ENCODE results near the gene GAS7. TPM values are rescaled to one million over a fixed set of nuclear protein-coding genes. Genes with fewer than 3 reads are reported as not detected.

GAS7 gene
- polyA plus RNA-seq, 3 donors from 2014 or later: 8.1 to 31.2 (median 13.7) TPM

DNA sequence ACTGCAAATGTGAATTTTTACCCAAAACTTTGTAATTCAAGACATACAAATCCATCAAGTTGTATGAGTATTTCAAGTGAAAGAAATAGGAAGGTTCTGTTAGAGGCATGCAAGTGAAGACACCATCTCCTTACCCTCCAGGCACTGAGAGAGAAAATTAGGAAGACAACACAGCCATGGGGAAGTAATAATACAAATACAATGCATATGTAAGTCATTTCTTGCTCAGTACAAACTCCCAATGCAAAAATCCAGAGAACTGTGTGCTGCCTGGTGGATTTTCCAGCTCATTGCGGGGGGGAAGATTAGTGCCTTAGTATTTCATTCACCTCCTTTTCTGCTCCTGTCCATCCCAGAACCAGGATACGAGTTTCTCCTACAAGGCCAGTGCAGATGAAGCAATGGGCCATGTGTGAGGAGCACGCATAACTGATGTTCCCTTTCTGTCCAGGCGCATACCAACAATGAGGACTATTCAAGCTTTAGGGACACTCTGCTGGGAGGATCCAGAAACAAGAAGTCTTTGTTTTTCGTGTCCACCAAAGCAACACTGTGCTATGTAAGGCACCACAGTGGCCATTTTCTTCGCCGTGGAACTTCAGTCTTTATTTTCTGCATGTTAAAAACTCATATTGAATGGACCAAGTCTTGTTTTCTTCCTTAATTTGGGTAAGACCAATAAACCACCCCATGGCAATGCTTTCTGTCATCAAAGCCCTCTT is 149.6 kb downstream of the GAS7 start:
- Mint-ChIP-seq H3K36me3 (no peaks in the 10 kb centered on the region), H3K27ac (peak overlapping the region in 4 of 6 donors; percentile 9 to 33 (median 21)), H3K4me1 (peaks cover 79 to 98% of the 10 kb centered on the region in 2 donors), H3K4me3 (no peak overlapping the region), H3K9me3 (no peaks in the 10 kb centered on the region), H3K27me3 (ENCODE audit: low read depth in 3 of 3) (peaks cover 0 to 4% (median 1%) of the 10 kb centered on the region in 3 donors)
- no peak for DNase-seq

DNA sequence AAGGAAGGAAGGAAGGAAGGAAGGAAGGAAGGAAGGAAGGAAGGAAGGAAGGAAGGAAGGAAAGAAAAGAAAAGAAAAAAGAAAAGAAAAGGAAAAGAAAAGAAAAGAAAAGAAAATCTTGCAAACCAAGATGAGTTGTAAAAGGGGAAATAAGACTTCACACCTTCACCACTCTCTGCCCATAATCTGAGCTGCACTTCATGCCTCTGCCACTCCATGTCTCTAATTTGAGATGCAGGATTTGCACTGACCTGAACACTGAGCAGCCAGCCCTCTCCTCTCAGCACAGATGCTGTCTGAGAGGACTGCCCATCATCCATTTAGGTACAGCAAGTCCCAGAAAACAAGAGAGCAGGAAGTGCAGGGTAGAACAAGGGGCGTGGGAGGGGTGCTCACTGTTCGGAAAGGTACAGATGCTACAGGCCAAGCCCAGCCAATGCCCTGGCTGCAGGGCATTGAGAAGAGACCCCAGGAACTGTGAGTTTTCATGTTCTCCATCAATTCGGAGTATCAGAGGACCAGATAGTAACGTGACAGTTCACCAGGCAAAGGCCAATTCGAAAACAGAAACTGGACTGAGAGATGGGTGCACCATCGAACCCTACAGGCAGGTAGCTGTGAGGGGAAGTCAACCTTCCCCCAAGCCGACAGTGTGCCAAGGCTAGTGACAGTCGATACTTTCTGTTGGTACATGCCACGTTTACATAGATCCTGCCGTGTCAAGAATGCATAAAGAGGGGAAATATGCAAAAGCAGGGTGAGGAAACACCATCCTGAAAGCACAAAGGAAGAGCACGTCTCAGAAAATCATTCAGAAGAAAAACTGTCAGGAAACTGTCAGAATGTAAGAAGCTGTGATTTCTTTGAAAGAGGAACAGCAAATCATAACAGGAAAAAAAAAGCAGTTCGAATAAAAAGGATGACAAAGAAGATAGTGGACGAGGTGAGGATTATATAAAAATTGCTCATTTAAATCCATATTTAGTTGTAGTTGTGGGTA is 151.3 kb downstream of the GAS7 start:
- Mint-ChIP-seq H3K4me1 (peaks cover 80 to 98% of the 10 kb centered on the region in 2 donors), H3K36me3 (no peaks in the 10 kb centered on the region), H3K9me3 (no peaks in the 10 kb centered on the region), H3K27me3 (ENCODE audit: low read depth in 3 of 3) (peaks cover 0 to 4% (median 1%) of the 10 kb centered on the region in 3 donors), H3K4me3 (peak overlapping the region; percentile 79 to 95 (median 83)), H3K27ac (peak overlapping the region; percentile 48 to 93 (median 88))
- DNase-seq: peak; percentile 45 to 53 (median 47)

GRCh38 chr17:10045871-10046658 is 152.3 kb downstream of the GAS7 start:
- Mint-ChIP-seq H3K4me1 (peaks cover 74 to 96% of the 10 kb centered on the region in 2 donors), H3K4me3 (peak overlapping the region; percentile 79 to 95 (median 83))

DNA sequence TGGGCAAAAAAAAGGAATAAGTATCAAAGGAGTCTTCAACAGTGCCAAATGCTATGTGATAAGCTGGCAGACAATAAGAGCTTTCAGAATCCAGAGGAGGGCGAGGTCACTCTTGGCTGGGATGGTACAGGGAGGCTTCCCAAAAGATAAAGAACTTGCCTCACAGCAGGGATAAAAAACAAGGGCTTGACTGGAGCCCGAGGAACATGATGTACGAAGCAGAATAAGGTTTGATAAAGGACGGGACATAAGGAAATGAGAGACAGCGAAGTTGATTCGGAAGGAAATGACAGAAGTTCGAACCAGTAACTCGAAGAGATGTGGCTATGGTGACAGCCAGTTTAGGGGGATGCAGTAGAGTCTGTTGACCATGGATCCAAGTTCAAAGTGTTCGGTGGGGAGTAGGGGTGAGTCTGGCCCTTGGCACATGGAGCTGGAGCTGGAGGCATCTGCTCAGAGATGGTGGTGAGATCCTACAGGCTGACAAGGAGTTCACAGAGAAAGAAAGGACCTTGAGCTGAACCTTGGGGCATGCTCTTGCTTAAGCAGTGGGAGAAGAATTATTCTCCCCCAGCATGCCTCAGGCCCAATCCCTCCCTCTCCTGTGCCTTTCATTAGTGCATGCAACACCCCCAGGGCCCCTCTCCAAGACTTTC is 155.7 kb downstream of the GAS7 start:
- peaks cover 59 to 88% of the 10 kb centered on the region in 2 donors for H3K4me1 Mint-ChIP-seq
- H3K4me3 Mint-ChIP-seq: peak overlapping the region in 2 of 5 donors; percentile 0 to 40
- no peak for DNase-seq
- peak overlapping the region in 4 of 6 donors; percentile 13 to 36 (median 21) for H3K27ac Mint-ChIP-seq
- H3K36me3 Mint-ChIP-seq: peaks cover 0 to 16% (median 12%) of the 10 kb centered on the region in 3 donors
- peaks cover 0 to 1% (median 0%) of the 10 kb centered on the region in 3 donors for H3K27me3 Mint-ChIP-seq (ENCODE audit: low read depth in 3 of 3)
- no peaks in the 10 kb centered on the region for H3K9me3 Mint-ChIP-seq

More at GRCh38 chr17:10045871-10046658, 152.3 kb downstream of the GAS7 start:
- peaks cover 0 to 4% (median 1%) of the 10 kb centered on the region in 3 donors for H3K27me3 Mint-ChIP-seq (ENCODE audit: low read depth in 3 of 3)
- DNase-seq: peak in 2 of 3 donors; percentile 19 to 21
- H3K27ac Mint-ChIP-seq: peak overlapping the region; percentile 48 to 93 (median 86)
- no peaks in the 10 kb centered on the region for H3K9me3 Mint-ChIP-seq
- peaks cover 0 to 6% (median 0%) of the 10 kb centered on the region in 3 donors for H3K36me3 Mint-ChIP-seq

DNA sequence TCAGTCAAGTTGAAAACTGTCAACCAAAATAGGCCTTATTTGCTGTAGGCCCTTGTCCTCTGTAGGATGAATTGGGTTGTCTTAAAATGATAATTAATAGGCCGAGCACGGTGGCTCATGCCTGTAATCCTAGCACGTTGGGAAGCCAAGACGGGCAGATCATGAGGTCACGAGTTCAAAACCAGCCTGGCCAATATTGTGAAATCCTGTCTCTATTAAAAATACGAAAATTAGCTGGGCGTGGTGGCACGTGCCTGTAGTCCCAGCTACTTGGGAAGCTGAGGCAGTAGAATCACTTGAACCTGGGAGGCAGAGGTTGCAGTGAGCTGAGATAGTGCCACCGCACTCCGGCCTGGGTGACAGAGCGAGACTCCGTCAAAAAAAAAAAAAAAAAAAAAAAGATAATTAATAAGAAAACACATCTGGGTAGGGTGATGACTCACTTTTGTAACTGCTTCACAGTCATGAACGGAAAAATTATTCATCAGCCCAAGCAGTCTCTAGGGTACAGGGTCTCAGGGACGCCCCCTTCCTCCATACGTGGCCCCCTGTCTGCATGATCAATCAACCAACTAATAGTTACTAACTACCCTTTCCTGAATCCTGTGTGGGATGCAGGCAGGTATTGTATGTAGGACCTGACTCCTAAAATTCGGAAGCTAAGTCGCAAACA is 156.4 kb downstream of the GAS7 start:
- no peaks in the 10 kb centered on the region for H3K9me3 Mint-ChIP-seq
- H3K27ac Mint-ChIP-seq: peak overlapping the region in 2 of 6 donors; percentile 24 to 36
- H3K36me3 Mint-ChIP-seq: peaks cover 0 to 21% (median 12%) of the 10 kb centered on the region in 3 donors
- H3K4me1 Mint-ChIP-seq: peaks cover 53 to 87% of the 10 kb centered on the region in 2 donors
- DNase-seq: no peak
- H3K4me3 Mint-ChIP-seq: peak overlapping the region in 1 of 5 donors; percentile 0
- H3K27me3 Mint-ChIP-seq (ENCODE audit: low read depth in 3 of 3): peaks cover 0 to 1% (median 0%) of the 10 kb centered on the region in 3 donors

GRCh38 chr17:10041287-10041612 is 157.2 kb downstream of the GAS7 start:
- H3K9me3 Mint-ChIP-seq: no peaks in the 10 kb centered on the region
- H3K4me3 Mint-ChIP-seq: no peak overlapping the region
- H3K36me3 Mint-ChIP-seq: peaks cover 0 to 21% (median 12%) of the 10 kb centered on the region in 3 donors
- peaks cover 47 to 86% of the 10 kb centered on the region in 2 donors for H3K4me1 Mint-ChIP-seq
- DNase-seq: no peak
- H3K27me3 Mint-ChIP-seq (ENCODE audit: low read depth in 3 of 3): no peaks in the 10 kb centered on the region
- H3K27ac Mint-ChIP-seq: peak overlapping the region in 2 of 6 donors; percentile 17 to 57

DNA sequence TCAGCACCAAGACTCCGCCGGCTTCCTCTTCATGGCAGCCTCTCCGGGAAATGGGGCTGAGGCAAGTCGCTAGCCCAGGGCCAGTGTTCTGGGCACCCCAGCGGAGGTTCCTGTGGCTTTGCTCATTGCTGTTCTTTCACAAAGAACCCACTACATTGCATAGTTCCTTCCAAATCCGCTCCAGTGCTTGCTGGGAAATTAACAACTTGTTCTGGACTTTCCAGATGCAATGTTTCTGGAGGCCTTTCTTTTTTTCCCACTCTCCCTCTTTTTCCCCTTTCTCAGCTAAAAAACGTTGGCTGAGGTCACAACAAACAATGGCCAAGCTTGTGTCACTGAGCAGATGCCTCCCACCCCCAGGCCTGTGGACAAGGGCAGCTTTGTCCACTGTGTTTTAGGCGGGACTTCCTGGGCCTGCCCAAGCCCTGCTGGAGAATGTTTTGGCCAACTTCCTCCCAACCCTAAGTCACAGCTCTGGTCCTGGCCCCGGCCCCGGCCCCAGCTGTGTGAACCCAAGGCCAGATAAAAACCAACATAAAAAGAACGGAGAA is 161.8 kb downstream of the GAS7 start:
- peak overlapping the region in 1 of 6 donors; percentile 9 for H3K27ac Mint-ChIP-seq
- H3K4me3 Mint-ChIP-seq: no peak overlapping the region
- peaks cover 19 to 63% of the 10 kb centered on the region in 2 donors for H3K4me1 Mint-ChIP-seq
- no peaks in the 10 kb centered on the region for H3K9me3 Mint-ChIP-seq
- peaks cover 0 to 24% (median 12%) of the 10 kb centered on the region in 3 donors for H3K36me3 Mint-ChIP-seq
- DNase-seq: no peak
- peaks cover 0 to 7% (median 2%) of the 10 kb centered on the region in 3 donors for H3K27me3 Mint-ChIP-seq (ENCODE audit: low read depth in 3 of 3)

GRCh38 chr17:10035885-10036284 is 162.5 kb downstream of the GAS7 start:
- H3K27ac Mint-ChIP-seq: peak overlapping the region in 3 of 6 donors; percentile 32 to 61 (median 38)
- H3K27me3 Mint-ChIP-seq (ENCODE audit: low read depth in 3 of 3): peaks cover 0 to 7% (median 2%) of the 10 kb centered on the region in 3 donors
- H3K36me3 Mint-ChIP-seq: peaks cover 0 to 18% (median 12%) of the 10 kb centered on the region in 3 donors
- no peak overlapping the region for H3K4me3 Mint-ChIP-seq
- DNase-seq: no peak
- peaks cover 16 to 63% of the 10 kb centered on the region in 2 donors for H3K4me1 Mint-ChIP-seq
- H3K9me3 Mint-ChIP-seq: no peaks in the 10 kb centered on the region

DNA sequence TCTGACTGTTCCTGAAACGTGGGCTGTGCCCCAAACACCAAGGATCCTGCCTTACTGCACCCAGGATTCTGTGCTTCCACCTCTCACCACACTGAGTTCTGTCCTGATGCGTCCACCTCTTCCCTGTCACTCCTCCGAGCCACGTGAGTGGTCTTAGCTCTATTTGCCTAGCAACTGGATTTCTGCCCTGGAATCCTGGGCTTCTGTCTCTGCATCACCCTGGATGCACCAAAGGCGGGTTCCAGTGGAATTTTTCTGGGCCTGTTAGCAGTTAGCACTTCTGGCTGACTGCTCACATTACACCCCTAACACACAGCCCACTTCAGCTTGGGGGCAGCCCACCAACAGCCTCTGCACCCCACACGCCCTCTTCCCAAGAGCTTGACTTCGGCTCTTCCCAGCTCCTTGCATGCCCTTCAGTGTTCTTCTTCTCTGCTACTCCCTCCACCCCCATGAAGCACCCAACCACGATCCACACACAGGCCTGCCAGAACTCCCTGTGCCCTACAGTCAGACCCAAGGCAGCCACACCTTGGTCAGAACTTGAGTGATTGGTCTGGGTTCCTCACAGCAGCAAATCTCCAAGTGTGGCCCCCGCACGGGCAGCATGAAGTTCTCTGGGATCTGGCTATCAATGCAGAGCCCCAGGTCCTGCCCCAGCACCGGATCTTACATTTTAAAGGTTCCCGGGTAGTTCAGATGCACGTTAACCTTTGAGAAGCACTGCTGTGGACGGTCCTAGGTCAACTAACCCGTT is 163.5 kb downstream of the GAS7 start:
- Mint-ChIP-seq H3K36me3 (peaks cover 0 to 11% (median 5%) of the 10 kb centered on the region in 3 donors), H3K27ac (no peak overlapping the region)

GRCh38 chr17:10033959-10034358 is 164.4 kb downstream of the GAS7 start:
- H3K9me3 Mint-ChIP-seq: no peaks in the 10 kb centered on the region
- H3K27me3 Mint-ChIP-seq (ENCODE audit: low read depth in 3 of 3): peaks cover 0 to 7% (median 2%) of the 10 kb centered on the region in 3 donors
- H3K4me3 Mint-ChIP-seq: no peak overlapping the region
- no peak overlapping the region for H3K27ac Mint-ChIP-seq
- H3K36me3 Mint-ChIP-seq: peaks cover under 1 to 9% (median 3%) of the 10 kb centered on the region in 3 donors
- DNase-seq: no peak
- peaks cover 6 to 66% of the 10 kb centered on the region in 2 donors for H3K4me1 Mint-ChIP-seq

More for the DNA sequence above, 163.5 kb downstream of the GAS7 start:
- Mint-ChIP-seq H3K4me3 (no peak overlapping the region), H3K9me3 (no peaks in the 10 kb centered on the region), H3K4me1 (peaks cover 8 to 63% of the 10 kb centered on the region in 2 donors), H3K27me3 (ENCODE audit: low read depth in 3 of 3) (peaks cover 0 to 7% (median 2%) of the 10 kb centered on the region in 3 donors)
- no peak for DNase-seq

DNA sequence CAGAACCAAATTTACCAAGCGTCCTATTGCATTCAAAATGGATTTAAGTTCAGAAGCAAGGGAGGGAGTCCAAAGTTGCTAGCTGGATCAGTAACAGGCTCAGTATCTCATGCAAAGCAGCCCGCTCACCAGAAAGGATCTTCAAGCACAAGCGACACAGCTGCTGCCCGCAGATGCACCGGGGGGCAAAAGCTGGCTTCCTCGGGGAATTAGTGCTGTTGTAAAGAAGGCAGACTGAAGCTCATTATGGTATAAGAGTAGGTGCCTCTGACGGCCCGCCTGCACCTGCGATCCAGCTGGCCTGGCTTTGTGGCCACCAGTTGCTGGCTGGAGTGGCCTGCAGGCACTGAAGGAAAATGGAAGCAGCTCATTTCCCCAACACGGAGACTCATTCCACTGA is 165.0 kb downstream of the GAS7 start:
- Mint-ChIP-seq H3K36me3 (peaks cover 0 to 9% (median 6%) of the 10 kb centered on the region in 3 donors), H3K4me3 (no peak overlapping the region), H3K4me1 (peaks cover 6 to 66% of the 10 kb centered on the region in 2 donors), H3K9me3 (no peaks in the 10 kb centered on the region), H3K27ac (no peak overlapping the region), H3K27me3 (ENCODE audit: low read depth in 3 of 3) (peaks cover 0 to 7% (median 2%) of the 10 kb centered on the region in 3 donors)
- DNase-seq: no peak

Data from immature natural killer cell (primary cell).